NCI-H1092 treated with DMSO at 0.1 percent for 48 hours (cell line): Measurements from ENCODE around the gene LIN54.

Source experiments
- DNase-seq: peaks from one replicate; lab custom pipeline; 2025; lab: John Stamatoyannopoulos, UW

LIN54 gene

GRCh38 chr4:82890901-82891706, 119.5 kb downstream of the LIN54 start, which contains the start of gene SEC31A:
SEC31A (minus strand) TSS chr4:82891153; CDS start chr4:82881936, 9,217 bp downstream.
- peak; percentile 95 for DNase-seq

GRCh38 chr4:82890528-82890900, 120.1 kb downstream of the LIN54 start:
- no peak for DNase-seq

- DNase-seq: no peak
These were observed 121.3 kb downstream of the LIN54 start for GRCh38 chr4:82889287-82889686.

GRCh38 chr4:82886147-82886942, 124.3 kb downstream of the LIN54 start:
- DNase-seq: no peak

GRCh38 chr4:82885410-82885809, 125.2 kb downstream of the LIN54 start:
- DNase-seq: no peak
